HG02884 (cell line): ENCODE measurements around the gene RAB31.

Source experiments
- ATAC-seq: cut with Tn5 transposase; IDR thresholded peaks from one replicate; pipeline ENCODE4 v1.9.1; 2021; ENCODE audit warnings: mild to moderate bottlenecking, moderate library complexity; ENCODE audit not compliant: unreplicated experiment

RAB31 gene

GRCh38 chr18:9910071-9910470, 202.0 kb downstream of the RAB31 start:
- no peak for ATAC-seq

- no peak for ATAC-seq
These were observed 202.6 kb downstream of the RAB31 start for GRCh38 chr18:9910661-9911060.

GRCh38 chr18:9911226-9911625, 203.1 kb downstream of the RAB31 start:
- ATAC-seq: no peak
